Naive thymus-derived CD4-positive, alpha-beta T cell (primary cell): ENCODE measurements around the gene ROPN1. TPM values are rescaled to one million over a fixed set of nuclear protein-coding genes. Genes with fewer than 3 reads are reported as not detected.
"Not testable (repeated sequence)": the region's sequence is repeated elsewhere in the genome, so short reads cannot be mapped to it uniquely, and the experiment has no call there.

Source experiments
- ATAC-seq: fragments of 150-1000 bp; cut with Tn5 transposase; 2 replicates; pipeline ENCODE4 v1.10.0; 2021; ENCODE audit warnings: mild to moderate bottlenecking, moderate library complexity
- CTCF ChIA-PET: fragments of 350-600 bp; sonication (Branson Sonifier 250); formaldehyde crosslinking; loops from one replicate; lab custom pipeline; 2021; ENCODE audit warnings: antibody characterized with exemption; lab: Charles Lee
- POLR2A ChIA-PET: fragments of 350-600 bp; sonication (Branson Sonifier 250); formaldehyde crosslinking; loops from one replicate; lab custom pipeline; 2021; ENCODE audit warnings: antibody characterized with exemption, inconsistent platforms; lab: Charles Lee
- DNase-seq, 9 donors: peaks; one replicate each; pipeline versions ENCODE4 v3.0.0 to v3.0.0-alpha.2; 2020 to 2022; ENCODE audit warnings: mixed read lengths in 1 of 9
- H3K27ac ChIP-seq: one replicate; pipeline ENCODE4 v1.7.0; 2013; ENCODE audit warnings: mild to moderate bottlenecking, low read depth, low read length, moderate library complexity
- H3K27me3 ChIP-seq, 2 donors: one replicate each; pipeline ENCODE4 v1.7.0; 2013; ENCODE audit warnings: low read length in 2 of 2, mild to moderate bottlenecking in 2 of 2, moderate library complexity in 2 of 2; ENCODE audit not compliant: control insufficient read depth in 2 of 2, insufficient read depth in 2 of 2
- H3K36me3 ChIP-seq, 3 experiments: 1 replicate in 2 of 3; 2 replicates in 1 of 3; pipeline ENCODE4 v1.7.0; 2013; ENCODE audit warnings: low read length in 3 of 3, mild to moderate bottlenecking in 3 of 3, moderate library complexity in 1 of 3; ENCODE audit not compliant: insufficient read depth in 3 of 3, control insufficient read depth in 2 of 3
- H3K4me1 ChIP-seq, 2 donors: one replicate each; pipeline ENCODE4 v1.7.0; 2013; ENCODE audit warnings: low read length in 2 of 2, mild to moderate bottlenecking in 2 of 2, moderate library complexity in 1 of 2; ENCODE audit not compliant: control insufficient read depth in 2 of 2, insufficient read depth in 2 of 2
- H3K4me3 ChIP-seq: 2 replicates; pipeline ENCODE4 v1.7.0; 2013; ENCODE audit warnings: mild to moderate bottlenecking, low read length
- H3K9me3 ChIP-seq, 3 experiments: 1 replicate in 2 of 3; 2 replicates in 1 of 3; pipeline ENCODE4 v1.7.0; 2013; ENCODE audit warnings: low read length in 3 of 3; ENCODE audit not compliant: control insufficient read depth in 2 of 3
- H3K27ac Mint-ChIP-seq, 9 donors: one replicate each; pipeline ENCODE4 v1.8.0; 2020 to 2022; ENCODE audit warnings: mixed read lengths in 9 of 9, mild to moderate bottlenecking in 8 of 9, moderate library complexity in 5 of 9, inconsistent platforms in 2 of 9
- H3K27me3 Mint-ChIP-seq, 5 donors: one replicate each; pipeline ENCODE4 v1.8.0; 2021 to 2022; ENCODE audit warnings: mixed read lengths in 5 of 5, mild to moderate bottlenecking in 1 of 5
- H3K36me3 Mint-ChIP-seq, 5 donors: one replicate each; pipeline ENCODE4 v1.8.0; 2020 to 2022; ENCODE audit warnings: mixed read lengths in 5 of 5, mild to moderate bottlenecking in 3 of 5, inconsistent platforms in 1 of 5
- H3K4me1 Mint-ChIP-seq, 7 donors: one replicate each; pipeline ENCODE4 v1.8.0; 2020 to 2022; ENCODE audit warnings: mixed read lengths in 7 of 7, mild to moderate bottlenecking in 3 of 7, inconsistent platforms in 1 of 7
- H3K4me3 Mint-ChIP-seq, 10 donors: one replicate each; pipeline ENCODE4 v1.8.0; 2020 to 2022; ENCODE audit warnings: mild to moderate bottlenecking in 10 of 10, mixed read lengths in 10 of 10, moderate library complexity in 6 of 10, inconsistent platforms in 2 of 10
- H3K9me3 Mint-ChIP-seq, 11 donors: one replicate each; pipeline ENCODE4 v1.8.0; 2020 to 2022; ENCODE audit warnings: mixed read lengths in 11 of 11, mild to moderate bottlenecking in 4 of 11, inconsistent platforms in 1 of 11, moderate library complexity in 1 of 11
- intact Hi-C, 2 donors: fragments of 100-400 bp; cut with micrococcal nuclease; formaldehyde crosslinking; loops; one replicate each; pipeline ENCODE4 v1.15.1; 2023
- polyA plus RNA-seq, 2 donors: library from polyadenylated mRNA; unstranded; fragments of 300-500 nt; fragmentation: Illumina TruSeq; gene quantifications; one replicate each; pipeline ENCODE4 v1.2.3, GENCODE V29; 2021
- total RNA-seq, 6 experiments: library from RNA in 5 of 6; stranded (reverse) in 5 of 6; gene quantifications; 1 replicate in 5 of 6; 2 replicates in 1 of 6; pipeline ENCODE4 v1.2.3 and lab custom pipeline; 2021 to 2026

The ROPN1 gene
- total and polyA plus RNA-seq, 7 experiments from 2014 or later, result not detected

- H3K36me3 Mint-ChIP-seq, ATAC-seq, H3K9me3 Mint-ChIP-seq, DNase-seq, H3K27me3 ChIP-seq, CTCF ChIA-PET, H3K27ac Mint-ChIP-seq, H3K36me3 ChIP-seq, H3K9me3 ChIP-seq, H3K4me3 Mint-ChIP-seq, H3K27ac ChIP-seq, H3K4me1 ChIP-seq, intact Hi-C loops, POLR2A ChIA-PET, H3K4me1 Mint-ChIP-seq, H3K4me3 ChIP-seq: not testable (repeated sequence)
- H3K27me3 Mint-ChIP-seq, result peaks cover 45 to 70% (median 66%) of the 10 kb centered on the region in 5 donors
Observed at GRCh38 chr3:124002405-124003079, 10.6 kb upstream of the ROPN1 start.

- H3K4me1 Mint-ChIP-seq, H3K36me3 ChIP-seq, H3K9me3 Mint-ChIP-seq, H3K9me3 ChIP-seq, CTCF ChIA-PET, H3K27ac ChIP-seq, H3K4me1 ChIP-seq, H3K36me3 Mint-ChIP-seq, H3K4me3 ChIP-seq, ATAC-seq, POLR2A ChIA-PET, H3K27ac Mint-ChIP-seq, intact Hi-C loops, H3K4me3 Mint-ChIP-seq, DNase-seq, H3K27me3 ChIP-seq: not testable (repeated sequence)
- peaks cover 41 to 59% (median 57%) of the 10 kb centered on the region in 5 donors for H3K27me3 Mint-ChIP-seq
Observed at GRCh38 chr3:124001366-124001765, 9.4 kb upstream of the ROPN1 start.

- POLR2A ChIA-PET, result no interaction called here
- Mint-ChIP-seq H3K27ac (no peak overlapping the region), H3K27me3 (peaks cover 20 to 36% (median 27%) of the 10 kb centered on the region in 5 donors), H3K36me3 (no peaks in the 10 kb centered on the region), H3K4me1 (no peaks in the 10 kb centered on the region), H3K4me3 (no peak overlapping the region), H3K9me3 (peaks cover 0 to 3% (median 0%) of the 10 kb centered on the region in 11 donors)
- intact Hi-C loops, result no loop called here
- Histone ChIP-seq H3K9me3 (no peaks in the 10 kb centered on the region), H3K4me3 (no peak overlapping the region), H3K27me3 (no peaks in the 10 kb centered on the region), H3K36me3 (no peaks in the 10 kb centered on the region), H3K4me1 (no peaks in the 10 kb centered on the region), H3K27ac (no peak overlapping the region)
- no peak for ATAC-seq
- no peak for DNase-seq
- CTCF ChIA-PET, result no interaction called here
Observed at GRCh38 chr3:123997543-123997942, 5.6 kb upstream of the ROPN1 start.

- ATAC-seq (no peak), DNase-seq (no peak)
- ChIA-PET POLR2A (no interaction called here), CTCF (no interaction called here)
- H3K27me3 Mint-ChIP-seq, result peaks cover 31 to 33% (median 31%) of the 10 kb centered on the region in 5 donors
- no peak overlapping the region for H3K27ac Mint-ChIP-seq
- no peak overlapping the region for H3K4me3 ChIP-seq
- H3K4me1 Mint-ChIP-seq, result peaks cover 0 to 4% (median 0%) of the 10 kb centered on the region in 7 donors
- H3K36me3 Mint-ChIP-seq, result no peaks in the 10 kb centered on the region
- intact Hi-C loops, result no loop called here
- no peaks in the 10 kb centered on the region for H3K27me3 ChIP-seq
- H3K4me3 Mint-ChIP-seq, result no peak overlapping the region
- no peaks in the 10 kb centered on the region for H3K4me1 ChIP-seq
- H3K9me3 ChIP-seq, result no peaks in the 10 kb centered on the region
- no peak overlapping the region for H3K27ac ChIP-seq
- no peaks in the 10 kb centered on the region for H3K36me3 ChIP-seq
- peaks cover 0 to 3% (median 0%) of the 10 kb centered on the region in 11 donors for H3K9me3 Mint-ChIP-seq
Observed at GRCh38 chr3:123993818-123994217, 1.9 kb upstream of the ROPN1 start.

- Histone ChIP-seq H3K27me3 (peaks cover 0 to 5% of the 10 kb centered on the region in 2 donors), H3K4me3 (no peak overlapping the region), H3K9me3 (no peaks in the 10 kb centered on the region), H3K27ac (no peak overlapping the region), H3K4me1 (no peaks in the 10 kb centered on the region), H3K36me3 (no peaks in the 10 kb centered on the region)
- no peak overlapping the region for H3K4me3 Mint-ChIP-seq
- ATAC-seq (no peak), DNase-seq (no peak)
- ChIA-PET CTCF (no interaction called here), POLR2A (no interaction called here)
- peaks cover 61 to 68% (median 64%) of the 10 kb centered on the region in 5 donors for H3K27me3 Mint-ChIP-seq
- H3K4me1 Mint-ChIP-seq, result no peaks in the 10 kb centered on the region
- intact Hi-C loops, result no loop called here
- peaks cover 0 to 1% (median 0%) of the 10 kb centered on the region in 11 donors for H3K9me3 Mint-ChIP-seq
- H3K36me3 Mint-ChIP-seq, result no peaks in the 10 kb centered on the region
- H3K27ac Mint-ChIP-seq, result no peak overlapping the region
Observed at GRCh38 chr3:123986427-123986826, 5.5 kb downstream of the ROPN1 start.

- intact Hi-C loops, result loop anchor here in 1 of 2 donors (5.0 kb wide), 1 partner anchor 43 kb away; no protein-coding TSS in a partner anchor
- CTCF ChIA-PET, result no interaction called here
Observed at GRCh38 chr3:123984957-123985356, 7.0 kb downstream of the ROPN1 start.

GRCh38 chr3:123984350-123984749 lies 7.6 kb downstream of the ROPN1 start:
- Mint-ChIP-seq H3K27ac (no peak overlapping the region), H3K4me1 (peaks cover 0 to 5% (median 0%) of the 10 kb centered on the region in 7 donors), H3K4me3 (no peak overlapping the region), H3K27me3 (peaks cover 55 to 66% (median 64%) of the 10 kb centered on the region in 5 donors), H3K9me3 (peaks cover 0 to 1% (median 0%) of the 10 kb centered on the region in 11 donors), H3K36me3 (no peaks in the 10 kb centered on the region)
- Histone ChIP-seq H3K27ac (no peak overlapping the region), H3K4me1 (no peaks in the 10 kb centered on the region), H3K36me3 (no peaks in the 10 kb centered on the region), H3K9me3 (no peaks in the 10 kb centered on the region), H3K4me3 (no peak overlapping the region), H3K27me3 (peaks cover 0 to 5% of the 10 kb centered on the region in 2 donors)
- ChIA-PET CTCF (no interaction called here), POLR2A (no interaction called here)
- intact Hi-C loops, result loop anchor here in 1 of 2 donors (5.0 kb wide), 1 partner anchor 42 kb away; no protein-coding TSS in a partner anchor
- no peak for ATAC-seq
- DNase-seq, result no peak

More at GRCh38 chr3:123984957-123985356, 7.0 kb downstream of the ROPN1 start:
- H3K4me3 ChIP-seq, result no peak overlapping the region
- no peak for ATAC-seq
- H3K27me3 ChIP-seq, result peaks cover 0 to 5% of the 10 kb centered on the region in 2 donors
- H3K27me3 Mint-ChIP-seq, result peaks cover 61 to 70% (median 67%) of the 10 kb centered on the region in 5 donors
- peaks cover 0 to 4% (median 0%) of the 10 kb centered on the region in 7 donors for H3K4me1 Mint-ChIP-seq
- no peaks in the 10 kb centered on the region for H3K9me3 ChIP-seq
- no peaks in the 10 kb centered on the region for H3K4me1 ChIP-seq
- POLR2A ChIA-PET, result no interaction called here
- no peaks in the 10 kb centered on the region for H3K36me3 ChIP-seq
- no peak overlapping the region for H3K27ac ChIP-seq
- DNase-seq, result no peak
- H3K4me3 Mint-ChIP-seq, result no peak overlapping the region
- no peaks in the 10 kb centered on the region for H3K36me3 Mint-ChIP-seq
- H3K27ac Mint-ChIP-seq, result no peak overlapping the region
- H3K9me3 Mint-ChIP-seq, result peaks cover 0 to 1% (median 0%) of the 10 kb centered on the region in 11 donors
